Measurements from ENCODE around the gene SCFD2.

GRCh38 chr4:53185869-53186585 is 179.8 kb downstream of the SCFD2 start:
- TF ChIP-seq SUZ12 (IDR thresholded peaks at IDR 0.05) = no peak
- no peak for TF ChIP-seq SP1 (IDR thresholded peaks at IDR 0.05)
- TF ChIP-seq L3MBTL2 (conservative IDR thresholded peaks at IDR 0.05) = no peak
- TF ChIP-seq BHLHE40 (IDR thresholded peaks at IDR 0.05; ENCODE audit: borderline replicate concordance) = no peak
- no peak for TF ChIP-seq FOXM1 (IDR thresholded peaks at IDR 0.05; ENCODE audit: borderline replicate concordance)
- no peak for TF ChIP-seq TARDBP (IDR thresholded peaks at IDR 0.05)
- TF ChIP-seq PKNOX1 (IDR thresholded peaks at IDR 0.05) = no peak
- no peak for TF ChIP-seq FOXK2 (IDR thresholded peaks at IDR 0.05)
- no peak for TF ChIP-seq FOXA1 (IDR thresholded peaks at IDR 0.05)
- TF ChIP-seq LEF1 (IDR thresholded peaks at IDR 0.05; ENCODE audit: borderline replicate concordance) = no peak
- no peak for TF ChIP-seq NFRKB (IDR thresholded peaks at IDR 0.05)
- no peak for TF ChIP-seq ARNT (IDR thresholded peaks at IDR 0.05)
